Endothelial cell of umbilical vein (primary cell): ENCODE measurements around the gene KIF9.

ENCODE experiments used
- CTCF ChIP-seq, 2 donors: IDR thresholded peaks; 1 replicate in 1 of 2; 2 replicates in 1 of 2; pipeline ENCODE4 v1.5.1; 2011; ENCODE audit warnings: low read length in 2 of 2, mild to moderate bottlenecking in 2 of 2, moderate library complexity in 2 of 2, control low read depth in 1 of 2, inconsistent platforms in 1 of 2, low read depth in 1 of 2; ENCODE audit not compliant: insufficient read depth in 1 of 2; ENCODE audit errors: extremely low read depth in 1 of 2
- EZH2 ChIP-seq: IDR thresholded peaks from 2 replicates; pipeline ENCODE4 v1.6.1; 2012; ENCODE audit warnings: borderline replicate concordance, low read depth, mild to moderate bottlenecking, moderate library complexity, low read length, inconsistent platforms; ENCODE audit not compliant: severe bottlenecking
- GATA2 ChIP-seq: IDR thresholded peaks from 2 replicates; pipeline ENCODE4 v1.7.0; 2011; ENCODE audit warnings: low read depth, mild to moderate bottlenecking, moderate library complexity, mixed read lengths, low read length; ENCODE audit not compliant: insufficient read length, insufficient read depth
- JUN ChIP-seq: IDR thresholded peaks from 2 replicates; pipeline ENCODE4 v1.6.1; 2011; ENCODE audit warnings: borderline replicate concordance, low read depth; ENCODE audit not compliant: insufficient read length, insufficient read depth
- MAX ChIP-seq: IDR thresholded peaks from 2 replicates; pipeline ENCODE4 v1.6.1; 2011; ENCODE audit not compliant: insufficient read depth, insufficient read length
- MYC ChIP-seq: IDR thresholded peaks from one replicate; pipeline ENCODE4 v1.6.1; 2011; ENCODE audit warnings: mild to moderate bottlenecking, low read depth, low read length
- POLR2A ChIP-seq: IDR thresholded peaks from 2 replicates; pipeline ENCODE4 v1.6.1; 2012; ENCODE audit warnings: low read depth, mild to moderate bottlenecking, control low read depth, low read length
- POLR2AphosphoS5 ChIP-seq: IDR thresholded peaks from 2 replicates; pipeline ENCODE4 v1.6.1; 2012; ENCODE audit warnings: low read depth, mild to moderate bottlenecking, control low read depth, low read length, moderate library complexity; ENCODE audit not compliant: insufficient read depth

- TF ChIP-seq CTCF (IDR thresholded peaks at IDR 0.05; ENCODE audit: extremely low read depth in 1 of 2, insufficient read depth in 1 of 2, low read depth in 1 of 2, low read length in 2 of 2) (peak; percentile 60 to 72), MAX (no peak), GATA2 (no peak), EZH2 (no peak), POLR2A (no peak), POLR2AphosphoS5 (no peak), MYC (no peak), JUN (no peak)
These were observed 41.8 kb upstream of the KIF9 start for GRCh38 chr3:47324278-47324865.
